Adrenal gland (tissue), 12 donors: ENCODE data around the gene SUN5. TPM values are rescaled to one million over a fixed set of nuclear protein-coding genes. Genes with fewer than 3 reads are reported as not detected.

Source experiments
- DNase-seq, 7 donors: peaks; one replicate each; pipeline ENCODE4 v3.0.0-alpha.2; 2019 to 2020
- H3K27ac ChIP-seq, 5 donors: fragments of 200-600 bp; sonication (generic) in 4 of 5; 1 replicate in 3 of 5; 2 replicates in 2 of 5; pipeline versions ENCODE4 v1.5.1 to v1.8.0; 2016 to 2020; ENCODE audit warnings: mild to moderate bottlenecking in 1 of 5
- H3K27me3 ChIP-seq: fragments of 200-600 bp; 2 replicates; pipeline ENCODE4 v1.8.0; 2021
- H3K36me3 ChIP-seq, 2 donors: fragments of 200-600 bp; replicated peaks in 1 of 2; 1 replicate in 1 of 2; 2 replicates in 1 of 2; pipeline versions ENCODE4 v1.5.1 to v1.8.0; 2018 to 2022
- H3K4me1 ChIP-seq, 2 donors: fragments of 200-600 bp; replicated peaks in 1 of 2; 1 replicate in 1 of 2; 2 replicates in 1 of 2; pipeline versions ENCODE4 v1.5.1 to v1.8.0; 2018 to 2021
- H3K4me3 ChIP-seq, 4 donors: fragments of 200-600 bp; sonication (generic) in 3 of 4; one replicate each; pipeline ENCODE4 v1.5.1; 2016 to 2018
- H3K9me3 ChIP-seq, 3 donors: fragments of 200-600 bp; sonication (generic) in 1 of 3; replicated peaks in 1 of 3; 1 replicate in 2 of 3; 2 replicates in 1 of 3; pipeline versions ENCODE4 v1.5.1 to v1.8.0; 2016 to 2021
- CTCF ChIP-seq, 6 experiments: fragments of 450-650 bp in 4 of 6; fragments of 200-600 bp in 2 of 6; sonication (generic) in 1 of 6; IDR thresholded peaks; 1 replicate in 5 of 6; 2 replicates in 1 of 6; pipeline versions ENCODE4 v1.5.1 to v1.8.0; 2016 to 2021; ENCODE audit warnings: antibody characterized with exemption in 6 of 6, mild to moderate bottlenecking in 2 of 6, moderate library complexity in 1 of 6
- POLR2A ChIP-seq, 2 donors: fragments of 450-650 bp; IDR thresholded peaks; one replicate each; pipeline ENCODE4 v1.6.1; 2017; ENCODE audit warnings: antibody characterized with exemption in 2 of 2, mild to moderate bottlenecking in 2 of 2, moderate library complexity in 1 of 2
- WGBS, 4 donors: extraction: QIAGEN DNeasy Blood & Tissue Kit in 2 of 4; methylation state at CpG; one replicate each; pipeline versions ENCODE4 v1.1.5 to v1.1.7; 2013 to 2017; 5-methylcytosine and 5-hydroxymethylcytosine counted together
- intact Hi-C, 2 donors: fragments of 100-400 bp; cut with DNase I; formaldehyde crosslinking; loops; one replicate each; pipeline versions ENCODE4 v1.14.1 to v1.15.0; 2022 to 2023
- polyA plus RNA-seq, 3 donors: library from polyadenylated mRNA; stranded (reverse); fragments of 200-250 nt in 2 of 3; fragments of 350-450 nt in 1 of 3; fragmentation: Illumina TruSeq in 1 of 3; extraction: RNeasy Lipid Tissue Mini Kit (QIAGEN cat#74804) in 1 of 3; gene quantifications; one replicate each; pipeline ENCODE4 v1.2.3, GENCODE V29; 2013 to 2014
- total RNA-seq, 9 donors: library from RNA; depleted of rRNA in 4 of 9; stranded (reverse); fragments of >200 nt in 4 of 9; fragments of 120-200 nt in 1 of 9; fragmentation: NEBNext Ultra II Directional in 1 of 9; extraction: Animal tissue kit (Norgen Biotek cat#: 25700) in 1 of 9; gene quantifications; one replicate each; pipeline versions ENCODE4 v1.1.0 to v1.2.4, GENCODE V29; 2013 to 2023
- donor health status: healthy with polysubstance abuse.
- donor health status: Bipolar disorder and iron deficiency.
- donor health status: DM: yes; HTN: yes; CAD: no.
- donor health status: DM: no; HTN: no; CAD: no.
- donor health status: DM: no; HTN: no; CAD: no.
- donor health status: DM: yes; HTN: yes; CAD: no.

SUN5 gene
- total and polyA plus RNA-seq, 12 donors = not detected

GRCh38 chr20:33006776-33007375 lies 2.6 kb upstream of the SUN5 start:
- WGBS, 4 donors = 83 to 91% (median 88%) methylated on average over 7 to 8 of the region's 8 CpGs
- TF ChIP-seq POLR2A (IDR thresholded peaks at IDR 0.05) = no peak
- no peak for TF ChIP-seq CTCF (IDR thresholded peaks at IDR 0.05)
- Histone ChIP-seq H3K4me1 (no peaks in the 10 kb centered on the region), H3K36me3 (no peaks in the 10 kb centered on the region), H3K9me3 (no peaks in the 10 kb centered on the region), H3K27ac (no peak overlapping the region), H3K27me3 (no peaks in the 10 kb centered on the region), H3K4me3 (no peak overlapping the region)
- intact Hi-C loops = no loop called here
- no peak for DNase-seq

GRCh38 chr20:33005908-33006775 lies 1.9 kb upstream of the SUN5 start:
- no peaks in the 10 kb centered on the region for H3K27me3 ChIP-seq
- TF ChIP-seq CTCF (IDR thresholded peaks at IDR 0.05) = no peak
- no peak for TF ChIP-seq POLR2A (IDR thresholded peaks at IDR 0.05)
- no peaks in the 10 kb centered on the region for H3K4me1 ChIP-seq
- intact Hi-C loops = no loop called here
- WGBS, 4 donors = 75 to 90% (median 77%) methylated on average over 7 to 8 of the region's 8 CpGs
- H3K27ac ChIP-seq = no peak overlapping the region
- no peaks in the 10 kb centered on the region for H3K9me3 ChIP-seq
- H3K36me3 ChIP-seq = no peaks in the 10 kb centered on the region
- DNase-seq = no peak
- H3K4me3 ChIP-seq = no peak overlapping the region

GRCh38 chr20:33005132-33005566 lies 916 bp upstream of the SUN5 start:
- no peaks in the 10 kb centered on the region for H3K27me3 ChIP-seq
- H3K36me3 ChIP-seq = no peaks in the 10 kb centered on the region
- WGBS, 4 donors = 40 to 56% (median 51%) methylated on average over 4 of the region's 4 CpGs
- no peak overlapping the region for H3K27ac ChIP-seq
- H3K4me1 ChIP-seq = no peaks in the 10 kb centered on the region
- intact Hi-C loops = no loop called here
- DNase-seq = no peak
- TF ChIP-seq CTCF (IDR thresholded peaks at IDR 0.05) (peak in 2 of 6 experiments; percentile 16 to 23), POLR2A (IDR thresholded peaks at IDR 0.05) (no peak)
- H3K9me3 ChIP-seq = no peaks in the 10 kb centered on the region
- H3K4me3 ChIP-seq = no peak overlapping the region

GRCh38 chr20:33002087-33002808 lies 2.0 kb downstream of the SUN5 start:
- Histone ChIP-seq H3K4me1 (no peaks in the 10 kb centered on the region), H3K9me3 (no peaks in the 10 kb centered on the region), H3K27me3 (no peaks in the 10 kb centered on the region), H3K27ac (no peak overlapping the region), H3K4me3 (no peak overlapping the region), H3K36me3 (no peaks in the 10 kb centered on the region)
- no peak for TF ChIP-seq CTCF (IDR thresholded peaks at IDR 0.05)
- no peak for TF ChIP-seq POLR2A (IDR thresholded peaks at IDR 0.05)
- WGBS, 4 donors = 77 to 85% (median 82%) methylated on average over 4 to 7 of the region's 7 CpGs
- DNase-seq = no peak
- intact Hi-C loops = no loop called here
